ENCODE measurements around the gene TECRL.

DNA sequence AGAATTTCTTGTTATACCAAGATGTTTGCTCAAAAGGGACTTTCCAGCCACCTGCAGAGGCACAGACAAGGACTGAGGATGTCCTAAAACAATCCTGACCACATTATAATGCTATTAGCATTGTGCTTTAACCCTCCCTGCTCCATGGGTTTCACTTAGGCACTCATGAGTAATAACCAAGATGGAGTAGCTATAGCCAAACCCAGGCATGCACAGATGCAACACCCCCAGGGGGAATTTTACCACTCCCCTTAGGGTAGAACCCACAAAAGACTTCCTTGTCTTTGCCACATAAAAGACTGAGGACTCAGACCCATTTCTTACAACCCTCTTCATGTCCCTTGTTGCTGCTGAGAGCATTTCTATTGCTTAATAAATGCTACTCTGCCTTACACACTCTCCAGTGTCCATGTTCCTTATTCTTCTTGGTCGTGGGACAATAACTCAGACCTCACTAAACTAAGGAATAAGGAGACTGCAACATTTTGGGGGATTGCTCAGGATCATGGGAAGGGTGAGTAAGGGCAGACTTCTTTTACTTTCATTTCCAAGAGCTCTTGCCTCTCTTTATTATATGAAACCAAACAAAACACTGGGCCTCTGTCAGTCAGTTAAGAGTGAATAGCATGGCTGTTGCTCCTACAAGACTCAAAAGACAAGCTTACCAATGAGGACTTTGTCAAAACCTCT is 103.5 kb downstream of the TECRL start:
- TF ChIP-seq, protein P1, sequence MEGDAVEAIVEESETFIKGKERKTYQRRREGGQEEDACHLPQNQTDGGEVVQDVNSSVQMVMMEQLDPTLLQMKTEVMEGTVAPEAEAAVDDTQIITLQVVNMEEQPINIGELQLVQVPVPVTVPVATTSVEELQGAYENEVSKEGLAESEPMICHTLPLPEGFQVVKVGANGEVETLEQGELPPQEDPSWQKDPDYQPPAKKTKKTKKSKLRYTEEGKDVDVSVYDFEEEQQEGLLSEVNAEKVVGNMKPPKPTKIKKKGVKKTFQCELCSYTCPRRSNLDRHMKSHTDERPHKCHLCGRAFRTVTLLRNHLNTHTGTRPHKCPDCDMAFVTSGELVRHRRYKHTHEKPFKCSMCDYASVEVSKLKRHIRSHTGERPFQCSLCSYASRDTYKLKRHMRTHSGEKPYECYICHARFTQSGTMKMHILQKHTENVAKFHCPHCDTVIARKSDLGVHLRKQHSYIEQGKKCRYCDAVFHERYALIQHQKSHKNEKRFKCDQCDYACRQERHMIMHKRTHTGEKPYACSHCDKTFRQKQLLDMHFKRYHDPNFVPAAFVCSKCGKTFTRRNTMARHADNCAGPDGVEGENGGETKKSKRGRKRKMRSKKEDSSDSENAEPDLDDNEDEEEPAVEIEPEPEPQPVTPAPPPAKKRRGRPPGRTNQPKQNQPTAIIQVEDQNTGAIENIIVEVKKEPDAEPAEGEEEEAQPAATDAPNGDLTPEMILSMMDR (conservative IDR thresholded peaks at IDR 0.05; ENCODE audit: low read depth, low read length): no peak
- TF ChIP-seq POLR2A (IDR thresholded peaks at IDR 0.05; ENCODE audit: low read depth, low read length): no peak
- no peak for TF ChIP-seq SMC3 (IDR thresholded peaks at IDR 0.05; ENCODE audit: low read depth, low read length)
- TF ChIP-seq RAD21 (IDR thresholded peaks at IDR 0.05; ENCODE audit: low read length): no peak
- no peak for TF ChIP-seq BHLHE40 (IDR thresholded peaks at IDR 0.05; ENCODE audit: low read depth, low read length)
- no peak for TF ChIP-seq RCOR1 (IDR thresholded peaks at IDR 0.05; ENCODE audit: insufficient replicate concordance, low read length)
